GM20000 (cell line): ENCODE measurements around the gene PWWP2B.

ENCODE experiments used
- DNase-seq: peaks from one replicate; pipeline ENCODE4 v3.0.0; 2012; ENCODE audit warnings: low spot score
- TF ChIP-seq, protein P1 (sequence below): IDR thresholded peaks from 2 replicates; pipeline ENCODE4 v1.5.1; 2012; ENCODE audit warnings: mild to moderate bottlenecking, control low read depth; ENCODE audit errors: extremely low read depth, missing control alignments

The PWWP2B gene

DNA sequence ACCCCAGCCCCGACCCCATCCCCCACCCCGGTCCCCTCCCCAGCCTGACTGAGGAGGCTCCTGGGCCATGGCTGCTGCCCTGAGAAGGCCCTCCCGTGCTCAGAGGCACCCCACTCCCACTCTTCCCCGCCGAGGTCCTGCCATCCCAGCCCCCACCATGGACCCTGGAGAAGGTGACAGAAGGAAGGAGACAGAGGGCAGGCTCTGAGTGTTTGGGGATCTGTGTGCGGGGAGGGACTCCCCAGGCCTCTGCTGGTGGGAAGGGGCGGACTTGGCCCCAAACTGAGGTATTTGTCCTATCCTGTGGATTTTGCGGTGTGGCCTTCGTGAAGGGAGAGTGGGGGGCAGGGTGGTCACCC is 53.4 kb downstream of the PWWP2B start:
- DNase-seq: no peak
- TF ChIP-seq, protein P1, sequence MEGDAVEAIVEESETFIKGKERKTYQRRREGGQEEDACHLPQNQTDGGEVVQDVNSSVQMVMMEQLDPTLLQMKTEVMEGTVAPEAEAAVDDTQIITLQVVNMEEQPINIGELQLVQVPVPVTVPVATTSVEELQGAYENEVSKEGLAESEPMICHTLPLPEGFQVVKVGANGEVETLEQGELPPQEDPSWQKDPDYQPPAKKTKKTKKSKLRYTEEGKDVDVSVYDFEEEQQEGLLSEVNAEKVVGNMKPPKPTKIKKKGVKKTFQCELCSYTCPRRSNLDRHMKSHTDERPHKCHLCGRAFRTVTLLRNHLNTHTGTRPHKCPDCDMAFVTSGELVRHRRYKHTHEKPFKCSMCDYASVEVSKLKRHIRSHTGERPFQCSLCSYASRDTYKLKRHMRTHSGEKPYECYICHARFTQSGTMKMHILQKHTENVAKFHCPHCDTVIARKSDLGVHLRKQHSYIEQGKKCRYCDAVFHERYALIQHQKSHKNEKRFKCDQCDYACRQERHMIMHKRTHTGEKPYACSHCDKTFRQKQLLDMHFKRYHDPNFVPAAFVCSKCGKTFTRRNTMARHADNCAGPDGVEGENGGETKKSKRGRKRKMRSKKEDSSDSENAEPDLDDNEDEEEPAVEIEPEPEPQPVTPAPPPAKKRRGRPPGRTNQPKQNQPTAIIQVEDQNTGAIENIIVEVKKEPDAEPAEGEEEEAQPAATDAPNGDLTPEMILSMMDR: no peak

DNA sequence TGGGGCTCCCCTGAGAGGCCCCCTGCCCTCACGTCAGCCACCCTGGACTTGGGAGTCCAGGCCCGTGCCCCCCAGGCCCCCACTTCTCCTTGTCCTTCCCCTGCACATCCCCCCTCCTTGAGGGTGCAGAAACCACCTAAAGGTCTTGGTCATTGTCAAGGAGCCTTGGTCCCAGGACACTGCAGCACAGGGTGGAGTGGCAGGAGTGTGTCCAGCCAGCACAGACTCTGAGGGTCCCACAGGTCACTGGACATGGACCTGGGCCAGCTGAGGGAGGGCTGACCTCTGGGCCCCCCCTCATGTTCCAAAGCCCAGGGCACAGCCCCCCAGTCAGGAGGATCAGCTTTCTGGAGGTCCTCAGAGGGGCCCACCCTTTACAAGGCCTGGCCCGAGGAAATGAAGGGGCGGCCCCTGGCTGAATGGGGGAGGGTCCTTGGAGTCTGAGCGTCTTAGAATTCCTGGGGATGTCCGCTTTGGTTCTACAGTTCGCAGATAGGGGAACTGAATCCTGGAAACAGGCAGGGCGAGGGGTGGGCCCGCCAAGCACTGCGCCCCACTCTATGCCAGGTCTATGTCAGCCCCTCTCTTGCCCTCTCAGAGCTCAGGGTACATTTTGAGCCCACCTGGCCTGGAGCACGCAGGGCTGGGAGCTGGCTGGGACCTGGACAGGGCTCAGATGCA is 54.0 kb downstream of the PWWP2B start:
- no peak for DNase-seq
- TF ChIP-seq, protein P1: no peak

DNA sequence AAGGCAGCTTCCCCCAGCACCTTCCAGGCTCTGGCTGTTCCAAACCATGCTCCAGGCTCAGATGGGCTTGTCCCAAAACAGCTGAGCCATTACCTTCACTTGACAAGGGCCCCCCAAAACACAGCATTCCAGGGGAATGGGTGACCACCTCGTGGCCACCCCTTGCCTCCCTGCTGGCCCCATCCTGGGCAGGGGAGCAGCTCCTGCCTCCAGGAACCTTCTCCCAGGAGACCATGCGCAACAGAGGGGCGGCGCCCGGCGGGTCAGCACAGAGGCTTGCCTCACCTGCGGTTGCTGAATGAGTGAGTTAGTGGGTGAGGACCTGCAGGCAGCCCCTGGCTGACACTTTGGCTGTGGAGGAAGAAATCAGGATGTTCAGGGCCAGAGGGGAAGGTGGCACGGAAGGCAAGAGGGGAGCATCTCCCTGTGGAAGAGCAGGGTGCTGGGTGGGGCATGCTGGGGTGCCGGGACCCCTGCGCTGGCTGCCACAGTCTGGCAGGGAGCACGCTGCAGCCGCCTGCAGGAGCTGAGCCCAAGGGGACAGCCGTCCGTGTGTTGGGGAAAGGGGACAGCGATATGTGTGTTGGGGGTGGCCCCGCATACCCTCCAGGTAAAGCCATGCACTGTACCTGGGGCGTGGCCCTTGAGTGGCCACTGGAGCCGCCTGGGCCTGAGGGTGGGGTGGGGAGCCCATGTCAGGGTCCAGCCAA is 54.7 kb downstream of the PWWP2B start:
- TF ChIP-seq, protein P1: no peak
- no peak for DNase-seq

DNA sequence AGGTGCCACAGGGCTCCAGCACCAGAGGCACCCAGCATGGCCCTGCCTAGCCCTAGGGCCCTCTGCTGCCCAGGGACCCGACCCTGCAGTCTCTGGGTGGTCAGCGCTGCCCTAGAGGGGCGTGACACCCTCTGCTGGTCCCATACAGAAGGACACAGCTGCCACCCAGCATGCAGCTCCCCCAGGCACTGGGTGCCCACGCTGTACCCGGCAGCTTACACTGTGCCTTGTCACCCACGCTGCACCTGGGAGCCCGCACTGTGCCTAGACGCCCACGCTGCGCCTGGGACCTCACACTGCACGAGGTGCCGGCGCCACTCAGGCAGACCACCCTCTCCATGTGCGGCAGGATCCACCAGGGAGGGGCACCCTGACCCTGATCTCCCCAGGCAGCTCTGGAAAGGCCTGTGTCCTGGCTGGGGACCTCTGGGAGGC is 55.2 kb downstream of the PWWP2B start:
- TF ChIP-seq, protein P1: no peak
- peak; percentile 38 for DNase-seq

DNA sequence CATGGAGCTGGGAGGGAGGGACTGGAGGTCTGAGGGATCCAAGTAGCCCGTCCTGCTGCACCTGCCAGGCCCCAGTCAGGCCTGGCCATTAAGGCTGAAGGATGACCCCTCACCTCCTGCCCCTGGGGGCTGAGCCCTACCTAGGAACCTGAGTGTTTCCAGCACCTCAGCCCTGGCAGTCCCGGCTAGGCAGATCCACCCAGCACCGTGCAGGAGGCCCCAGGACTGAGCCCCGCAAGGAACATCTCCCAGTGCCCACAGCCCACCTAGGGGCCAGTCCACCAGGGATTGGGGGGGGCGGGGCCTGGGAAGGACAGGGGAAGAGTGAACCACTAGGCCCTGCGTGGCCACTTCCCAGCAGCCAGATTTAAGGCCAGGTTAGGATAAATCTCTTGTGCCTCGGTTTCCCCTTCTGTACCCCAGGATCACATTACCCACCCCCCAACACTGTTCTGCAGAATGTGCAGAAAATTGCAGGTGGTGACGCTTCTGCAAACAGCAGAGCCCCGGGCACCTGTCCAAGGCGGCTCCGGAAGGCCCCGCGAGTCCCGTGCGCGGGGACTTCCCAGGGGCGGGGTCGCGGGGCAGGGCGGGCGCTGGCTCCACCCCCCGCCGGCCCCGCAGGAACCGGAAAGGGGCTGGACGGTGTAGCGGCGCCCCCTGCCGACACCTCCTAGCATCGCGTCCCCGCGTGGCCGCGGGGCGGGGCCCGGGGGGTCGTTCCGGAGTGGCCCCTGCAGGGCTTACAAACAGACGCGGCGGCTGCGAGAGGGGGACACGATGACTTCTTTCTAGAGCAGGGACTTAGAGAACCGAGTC is 55.9 kb downstream of the PWWP2B start:
- TF ChIP-seq, protein P1: peak; percentile 77
- DNase-seq: peak; percentile 99

DNA sequence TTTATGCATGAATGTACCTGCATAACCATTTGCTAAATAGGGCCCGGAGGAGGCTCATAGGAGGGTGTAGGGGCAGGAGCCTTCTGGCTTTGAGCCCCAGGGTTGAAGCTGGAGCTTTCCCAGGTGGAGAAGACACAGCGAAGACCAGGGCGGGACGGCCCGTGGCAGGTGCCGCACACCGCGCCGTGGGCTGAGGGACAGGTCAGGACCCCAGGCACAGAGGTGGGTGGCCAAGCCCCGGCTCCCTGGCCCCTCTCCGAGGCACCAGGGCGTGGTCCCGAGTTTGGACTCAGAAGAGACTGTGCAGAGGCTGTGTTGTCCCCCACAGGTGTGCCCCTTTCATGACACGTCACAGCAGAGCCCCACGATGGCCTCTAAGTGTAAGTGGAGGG is 56.5 kb downstream of the PWWP2B start:
- no peak for DNase-seq
- TF ChIP-seq, protein P1: no peak
